CD4-positive, alpha-beta T cell (primary cell): ENCODE results near the gene LPP. TPM values are rescaled to one million over a fixed set of nuclear protein-coding genes. Genes with fewer than 3 reads are reported as not detected.

Experiments
- ATAC-seq: fragments of 200-7000 bp; cut with Tn5 transposase; one replicate; pipeline ENCODE4 v1.10.0; 2022; ENCODE audit warnings: mild to moderate bottlenecking; ENCODE audit not compliant: poor library complexity
- CTCF ChIA-PET: fragments of 350-600 bp; sonication (Branson Sonifier 250); formaldehyde crosslinking; loops from one replicate; lab custom pipeline; 2021; ENCODE audit warnings: antibody characterized with exemption, inconsistent platforms; lab: Charles Lee
- POLR2A ChIA-PET: fragments of 350-600 bp; sonication (Branson Sonifier 250); formaldehyde crosslinking; loops from one replicate; lab custom pipeline; 2021; ENCODE audit warnings: antibody characterized with exemption, inconsistent platforms; lab: Charles Lee
- DNase-seq, 14 experiments: peaks; one replicate each; pipeline ENCODE4 v3.0.0-alpha.2; 2013 to 2020; ENCODE audit warnings: mixed read lengths in 2 of 14
- H3K27ac ChIP-seq, 2 donors: one replicate each; pipeline versions ENCODE4 v1.5.1 to v1.7.0; 2013; ENCODE audit warnings: low read length in 2 of 2, low read depth in 1 of 2, mild to moderate bottlenecking in 1 of 2
- H3K27me3 ChIP-seq, 2 experiments: 1 replicate in 1 of 2; 2 replicates in 1 of 2; pipeline versions ENCODE4 v1.6.1 to v1.7.0; 2013; ENCODE audit warnings: low read length in 2 of 2, control low read depth in 1 of 2, mild to moderate bottlenecking in 1 of 2, moderate library complexity in 1 of 2; ENCODE audit not compliant: insufficient read depth in 2 of 2, control insufficient read depth in 1 of 2
- H3K36me3 ChIP-seq: one replicate; pipeline ENCODE4 v1.6.1; 2013; ENCODE audit warnings: low read length, control low read depth; ENCODE audit not compliant: insufficient read depth
- H3K4me1 ChIP-seq: one replicate; pipeline ENCODE4 v1.6.1; 2013; ENCODE audit warnings: low read length, control low read depth; ENCODE audit not compliant: insufficient read depth
- H3K4me3 ChIP-seq: one replicate; pipeline ENCODE4 v1.5.1; 2013; ENCODE audit warnings: mild to moderate bottlenecking, low read length, moderate library complexity
- H3K9me3 ChIP-seq, 2 experiments: 1 replicate in 1 of 2; 2 replicates in 1 of 2; pipeline versions ENCODE4 v1.6.1 to v1.7.0; 2013; ENCODE audit warnings: low read length in 2 of 2, mild to moderate bottlenecking in 2 of 2, control low read depth in 1 of 2, moderate library complexity in 1 of 2; ENCODE audit not compliant: control insufficient read depth in 1 of 2, insufficient read depth in 1 of 2
- H3K27ac Mint-ChIP-seq: one replicate; pipeline ENCODE4 v1.8.0; 2020; ENCODE audit warnings: mixed read lengths
- H3K27me3 Mint-ChIP-seq: one replicate; pipeline ENCODE4 v1.8.0; 2021; ENCODE audit warnings: mixed read lengths
- H3K36me3 Mint-ChIP-seq: one replicate; pipeline ENCODE4 v1.8.0; 2021; ENCODE audit warnings: low read depth, mixed read lengths
- H3K4me1 Mint-ChIP-seq: one replicate; pipeline ENCODE4 v1.8.0; 2021; ENCODE audit warnings: low read depth, mixed read lengths
- H3K4me3 Mint-ChIP-seq: one replicate; pipeline ENCODE4 v1.8.0; 2020; ENCODE audit warnings: mild to moderate bottlenecking, mixed read lengths
- H3K9me3 Mint-ChIP-seq: one replicate; pipeline ENCODE4 v1.8.0; 2020; ENCODE audit warnings: mixed read lengths
- CTCF ChIP-seq: fragments of 200-600 bp; IDR thresholded peaks from one replicate; pipeline ENCODE4 v1.8.0; 2022; ENCODE audit warnings: antibody characterized with exemption, mild to moderate bottlenecking
- intact Hi-C, 2 experiments: fragments of 100-400 bp; cut with DNase I in 1 of 2; cut with micrococcal nuclease in 1 of 2; formaldehyde crosslinking; loops; one replicate each; pipeline versions ENCODE4 v1.15.1 to v1.9.0; 2023 to 2025; cut with DNase I, micrococcal nuclease
- total RNA-seq, 174 experiments: library from RNA in 2 of 174; stranded (reverse) in 2 of 174; gene quantifications; one replicate each; pipeline ENCODE4 v1.2.3 and lab custom pipeline; 2021 to 2026

LPP gene
- total RNA-seq, 2 experiments from 2014 or later, result 45.6 to 45.9 TPM

GRCh38 chr3:188134856-188135255 lies 19.1 kb upstream of the LPP start:
- Histone ChIP-seq H3K27me3 (no peaks in the 10 kb centered on the region), H3K4me1 (no peaks in the 10 kb centered on the region), H3K36me3 (no peaks in the 10 kb centered on the region), H3K4me3 (no peak overlapping the region), H3K27ac (no peak overlapping the region), H3K9me3 (no peaks in the 10 kb centered on the region)
- no peaks in the 10 kb centered on the region for H3K36me3 Mint-ChIP-seq
- peaks cover 4% of the 10 kb centered on the region for H3K4me1 Mint-ChIP-seq
- H3K27ac Mint-ChIP-seq, result no peak overlapping the region
- ATAC-seq, result no peak
- no peak for DNase-seq
- TF ChIP-seq CTCF, result no peak
- H3K27me3 Mint-ChIP-seq, result no peaks in the 10 kb centered on the region
- CTCF ChIA-PET, result interaction anchor here (0.7 kb wide), 1 partner anchor 519 kb away, joined by 4 read pairs; no protein-coding TSS in a partner anchor
- intact Hi-C loops, result no loop called here
- POLR2A ChIA-PET, result interaction anchor here (1.5 kb wide), 1 partner anchor 19 kb away, joined by 3 read pairs; no protein-coding TSS in a partner anchor
- H3K9me3 Mint-ChIP-seq, result no peaks in the 10 kb centered on the region
- no peak overlapping the region for H3K4me3 Mint-ChIP-seq

DNA sequence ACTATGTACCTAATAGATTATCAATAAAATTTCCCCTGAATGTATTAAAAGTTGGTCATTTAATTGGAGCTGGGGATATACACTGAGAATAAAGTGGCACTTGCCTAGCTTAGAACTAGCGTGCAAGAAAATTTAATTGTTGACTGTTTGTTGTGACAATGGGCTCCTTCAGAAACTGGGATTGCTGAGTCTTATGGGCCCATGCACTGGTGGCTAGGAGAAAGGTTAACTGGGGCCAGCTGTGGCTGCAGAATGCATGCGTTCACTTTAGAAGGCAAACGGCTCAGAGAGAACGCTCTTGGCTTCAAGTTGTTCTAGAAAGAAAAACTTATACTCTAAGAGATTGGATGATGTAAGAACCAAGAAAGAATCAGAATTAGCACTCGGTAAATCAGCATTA lies 18.7 kb upstream of the LPP start:
- H3K9me3 ChIP-seq, result no peaks in the 10 kb centered on the region
- H3K9me3 Mint-ChIP-seq, result no peaks in the 10 kb centered on the region
- no peaks in the 10 kb centered on the region for H3K27me3 ChIP-seq
- no peak overlapping the region for H3K27ac Mint-ChIP-seq
- CTCF ChIA-PET, result no interaction called here
- no peak overlapping the region for H3K4me3 Mint-ChIP-seq
- no peaks in the 10 kb centered on the region for H3K4me1 ChIP-seq
- no peak overlapping the region for H3K27ac ChIP-seq
- H3K36me3 Mint-ChIP-seq, result no peaks in the 10 kb centered on the region
- H3K36me3 ChIP-seq, result no peaks in the 10 kb centered on the region
- H3K27me3 Mint-ChIP-seq, result no peaks in the 10 kb centered on the region
- TF ChIP-seq CTCF, result no peak
- ATAC-seq, result no peak
- intact Hi-C loops, result no loop called here
- H3K4me1 Mint-ChIP-seq, result peaks cover 4% of the 10 kb centered on the region
- H3K4me3 ChIP-seq, result no peak overlapping the region
- DNase-seq, result no peak
- POLR2A ChIA-PET, result interaction anchor here (1.5 kb wide), 1 partner anchor 18 kb away, joined by 3 read pairs; no protein-coding TSS in a partner anchor

- Histone ChIP-seq H3K4me3 (no peak overlapping the region), H3K9me3 (no peaks in the 10 kb centered on the region), H3K36me3 (no peaks in the 10 kb centered on the region), H3K27me3 (no peaks in the 10 kb centered on the region), H3K27ac (no peak overlapping the region), H3K4me1 (no peaks in the 10 kb centered on the region)
- Mint-ChIP-seq H3K4me3 (no peak overlapping the region), H3K4me1 (peaks cover 4% of the 10 kb centered on the region), H3K36me3 (no peaks in the 10 kb centered on the region), H3K9me3 (no peaks in the 10 kb centered on the region), H3K27ac (no peak overlapping the region), H3K27me3 (no peaks in the 10 kb centered on the region)
- DNase-seq, result no peak
- ATAC-seq, result no peak
- POLR2A ChIA-PET, result no interaction called here
- TF ChIP-seq CTCF, result no peak
- intact Hi-C loops, result no loop called here
- CTCF ChIA-PET, result interaction anchor here (0.7 kb wide), 1 partner anchor 14 kb away, joined by 3 read pairs; no protein-coding TSS in a partner anchor
These were observed 16.9 kb upstream of the LPP start for GRCh38 chr3:188137051-188137450.
